HG02623 (cell line): ENCODE measurements around the gene SAMD7.

Experiments
- ATAC-seq: cut with Tn5 transposase; IDR thresholded peaks from one replicate; pipeline ENCODE4 v1.9.1; 2021; ENCODE audit warnings: moderate library complexity; ENCODE audit not compliant: unreplicated experiment

The SAMD7 gene

GRCh38 chr3:169911272-169911671 lies at the start of gene SAMD7:
SAMD7 (plus strand) TSS chr3:169911572; CDS start chr3:169919499, 7,927 bp downstream.
- ATAC-seq, result no peak

- ATAC-seq, result no peak
These were observed 49.5 kb upstream of the SAMD7 start for GRCh38 chr3:169861871-169862270.

- peak; percentile 51 for ATAC-seq
These were observed 47.9 kb upstream of the SAMD7 start for GRCh38 chr3:169863458-169863899.

GRCh38 chr3:169864270-169864669 lies 47.1 kb upstream of the SAMD7 start:
- no peak for ATAC-seq

- peak; percentile 35 for ATAC-seq
These were observed 46.1 kb upstream of the SAMD7 start for GRCh38 chr3:169865176-169865767.

- no peak for ATAC-seq
These were observed 43.7 kb upstream of the SAMD7 start for GRCh38 chr3:169867584-169868210.

GRCh38 chr3:169868369-169868768 lies 43.0 kb upstream of the SAMD7 start:
- ATAC-seq, result no peak

- ATAC-seq, result no peak
These were observed 41.7 kb upstream of the SAMD7 start, which contains the start of gene LRRC31 for GRCh38 chr3:169869484-169870220. LRRC31 (minus strand) TSS chr3:169869935; CDS start chr3:169869807, 128 bp downstream.

- no peak for ATAC-seq
These were observed 40.1 kb upstream of the SAMD7 start for GRCh38 chr3:169871129-169871886.

- ATAC-seq, result no peak
These were observed 32.3 kb upstream of the SAMD7 start for GRCh38 chr3:169879013-169879557.

- no peak for ATAC-seq
These were observed 31.4 kb upstream of the SAMD7 start for GRCh38 chr3:169879845-169880575.

- ATAC-seq, result no peak
These were observed 30.7 kb upstream of the SAMD7 start for GRCh38 chr3:169880576-169881250.

- ATAC-seq, result no peak
These were observed 24.7 kb upstream of the SAMD7 start for GRCh38 chr3:169886671-169887070.

GRCh38 chr3:169891886-169892285 lies 19.5 kb upstream of the SAMD7 start:
- ATAC-seq, result no peak

- no peak for ATAC-seq
These were observed 17.3 kb upstream of the SAMD7 start for GRCh38 chr3:169894110-169894509.

- no peak for ATAC-seq
These were observed 16.3 kb upstream of the SAMD7 start for GRCh38 chr3:169895072-169895471.

- no peak for ATAC-seq
These were observed 14.1 kb upstream of the SAMD7 start for GRCh38 chr3:169897284-169897683.

- no peak for ATAC-seq
These were observed 9.9 kb upstream of the SAMD7 start for GRCh38 chr3:169901453-169901852.

- no peak for ATAC-seq
These were observed 6.0 kb upstream of the SAMD7 start for GRCh38 chr3:169905404-169905803.

GRCh38 chr3:169907476-169907875 lies 3.9 kb upstream of the SAMD7 start:
- ATAC-seq, result no peak
